Measurements from ENCODE around the gene SELENON.

DNA sequence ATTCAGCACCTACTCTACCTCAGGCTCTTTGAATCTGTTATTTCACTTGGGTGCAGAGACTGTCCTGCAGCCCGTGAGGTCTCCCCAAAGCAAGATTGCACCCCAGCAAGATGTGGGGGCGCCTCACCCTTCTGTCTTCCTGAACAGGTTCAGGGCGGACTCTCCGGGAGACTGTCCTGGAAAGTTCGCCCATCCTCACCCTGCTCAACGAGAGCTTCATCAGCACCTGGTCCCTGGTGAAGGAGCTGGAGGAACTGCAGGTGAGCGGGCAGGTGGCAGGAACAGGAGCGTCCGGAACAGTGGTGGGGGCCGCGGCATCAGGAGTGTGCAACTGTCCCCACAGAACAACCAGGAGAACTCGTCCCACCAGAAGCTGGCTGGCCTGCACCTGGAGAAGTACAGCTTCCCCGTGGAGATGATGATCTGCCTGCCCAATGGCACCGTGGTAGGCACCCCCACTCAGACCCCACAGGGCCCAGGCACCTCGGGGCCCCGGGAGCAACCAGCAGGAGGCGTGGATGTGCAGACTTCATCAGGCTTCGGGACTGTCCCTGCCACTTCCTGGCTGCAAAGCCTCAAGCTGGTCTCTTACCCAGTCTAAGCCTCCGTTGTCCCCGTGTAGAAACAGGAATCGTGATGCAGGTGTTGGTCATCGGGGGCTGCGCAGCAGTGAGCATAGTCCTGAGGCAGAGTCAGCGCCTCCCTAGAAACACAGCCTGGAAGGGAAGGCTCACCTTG lies 13.9 kb downstream of the SELENON start:
- TF ChIP-seq SPI1 (IDR thresholded peaks at IDR 0.05; ENCODE audit: borderline replicate concordance, low read depth) = no peak
- TF ChIP-seq, protein P1, sequence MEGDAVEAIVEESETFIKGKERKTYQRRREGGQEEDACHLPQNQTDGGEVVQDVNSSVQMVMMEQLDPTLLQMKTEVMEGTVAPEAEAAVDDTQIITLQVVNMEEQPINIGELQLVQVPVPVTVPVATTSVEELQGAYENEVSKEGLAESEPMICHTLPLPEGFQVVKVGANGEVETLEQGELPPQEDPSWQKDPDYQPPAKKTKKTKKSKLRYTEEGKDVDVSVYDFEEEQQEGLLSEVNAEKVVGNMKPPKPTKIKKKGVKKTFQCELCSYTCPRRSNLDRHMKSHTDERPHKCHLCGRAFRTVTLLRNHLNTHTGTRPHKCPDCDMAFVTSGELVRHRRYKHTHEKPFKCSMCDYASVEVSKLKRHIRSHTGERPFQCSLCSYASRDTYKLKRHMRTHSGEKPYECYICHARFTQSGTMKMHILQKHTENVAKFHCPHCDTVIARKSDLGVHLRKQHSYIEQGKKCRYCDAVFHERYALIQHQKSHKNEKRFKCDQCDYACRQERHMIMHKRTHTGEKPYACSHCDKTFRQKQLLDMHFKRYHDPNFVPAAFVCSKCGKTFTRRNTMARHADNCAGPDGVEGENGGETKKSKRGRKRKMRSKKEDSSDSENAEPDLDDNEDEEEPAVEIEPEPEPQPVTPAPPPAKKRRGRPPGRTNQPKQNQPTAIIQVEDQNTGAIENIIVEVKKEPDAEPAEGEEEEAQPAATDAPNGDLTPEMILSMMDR (IDR thresholded peaks at IDR 0.05; ENCODE audit: insufficient read depth, low read length) = no peak
